ENCODE data around the gene BAAT. TPM values are rescaled to one million over a fixed set of nuclear protein-coding genes. Genes with fewer than 3 reads are reported as not detected.

Gene BAAT
- total RNA-seq, 1 experiment from 2014 or later = 0.25 TPM

DNA sequence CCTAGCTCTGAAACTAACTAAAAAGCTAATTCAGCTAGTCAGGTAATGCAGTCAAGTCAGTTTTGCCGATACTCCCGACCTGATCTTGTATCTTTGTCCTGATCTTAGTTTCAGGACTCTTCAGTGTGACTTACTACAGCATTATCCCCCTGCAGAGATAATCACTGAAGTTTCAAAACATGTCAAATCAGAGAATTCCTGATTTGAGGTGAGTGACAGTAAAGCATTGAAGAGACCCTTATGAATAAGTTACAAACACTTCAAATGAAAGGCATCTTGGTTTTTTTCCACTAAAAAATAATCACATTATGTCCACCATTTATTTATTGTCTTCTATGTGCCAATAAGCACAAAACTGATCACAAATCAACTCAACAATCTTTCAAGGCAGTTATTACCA, 47.6 kb downstream of the BAAT start:
- no TSS peak for BruUV-seq (replicated peaks)
- no peaks in the 10 kb centered on the region for H3K4me1 ChIP-seq (ENCODE audit: control insufficient read depth in 1 of 2, insufficient read depth in 2 of 2, low read length in 2 of 2)
- ChIA-PET RAD21 (ENCODE audit: low non-redundant PET in 1 of 2, low total read pairs in 2 of 2, uncharacterized antibody in 2 of 2, unreplicated experiment in 2 of 2) (no interaction called here), POLR2A (no interaction called here), CTCF (no interaction called here)
- ATAC-seq (no peak), DNase-seq (ENCODE audit: low read depth, low spot score) (no peak)
- TF ChIP-seq ELF1 (IDR thresholded peaks at IDR 0.05; ENCODE audit: borderline replicate concordance, low read depth) = no peak
- TF ChIP-seq POLR2AphosphoS5 (IDR thresholded peaks at IDR 0.05; ENCODE audit: low read depth, low read length) = no peak
- TF ChIP-seq, protein P1, sequence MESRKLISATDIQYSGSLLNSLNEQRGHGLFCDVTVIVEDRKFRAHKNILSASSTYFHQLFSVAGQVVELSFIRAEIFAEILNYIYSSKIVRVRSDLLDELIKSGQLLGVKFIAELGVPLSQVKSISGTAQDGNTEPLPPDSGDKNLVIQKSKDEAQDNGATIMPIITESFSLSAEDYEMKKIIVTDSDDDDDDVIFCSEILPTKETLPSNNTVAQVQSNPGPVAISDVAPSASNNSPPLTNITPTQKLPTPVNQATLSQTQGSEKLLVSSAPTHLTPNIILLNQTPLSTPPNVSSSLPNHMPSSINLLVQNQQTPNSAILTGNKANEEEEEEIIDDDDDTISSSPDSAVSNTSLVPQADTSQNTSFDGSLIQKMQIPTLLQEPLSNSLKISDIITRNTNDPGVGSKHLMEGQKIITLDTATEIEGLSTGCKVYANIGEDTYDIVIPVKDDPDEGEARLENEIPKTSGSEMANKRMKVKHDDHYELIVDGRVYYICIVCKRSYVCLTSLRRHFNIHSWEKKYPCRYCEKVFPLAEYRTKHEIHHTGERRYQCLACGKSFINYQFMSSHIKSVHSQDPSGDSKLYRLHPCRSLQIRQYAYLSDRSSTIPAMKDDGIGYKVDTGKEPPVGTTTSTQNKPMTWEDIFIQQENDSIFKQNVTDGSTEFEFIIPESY (IDR thresholded peaks at IDR 0.05; ENCODE audit: extremely low read depth, insufficient replicate concordance, low read length) = no peak
- TF ChIP-seq, protein P2, sequence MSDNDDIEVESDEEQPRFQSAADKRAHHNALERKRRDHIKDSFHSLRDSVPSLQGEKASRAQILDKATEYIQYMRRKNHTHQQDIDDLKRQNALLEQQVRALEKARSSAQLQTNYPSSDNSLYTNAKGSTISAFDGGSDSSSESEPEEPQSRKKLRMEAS (IDR thresholded peaks at IDR 0.05) = no peak
- TF ChIP-seq RAD21 (IDR thresholded peaks at IDR 0.05; ENCODE audit: low read depth) = no peak
- TF ChIP-seq ZNF274 (IDR thresholded peaks at IDR 0.05; ENCODE audit: low read depth, low read length) = no peak
- no peak for TF ChIP-seq TCF7L2 (IDR thresholded peaks at IDR 0.05; ENCODE audit: borderline replicate concordance, extremely low read depth, insufficient read depth, insufficient read length)
- no peak for TF ChIP-seq EZH2 (IDR thresholded peaks at IDR 0.05)
- no peak for TF ChIP-seq SRF (IDR thresholded peaks at IDR 0.05; ENCODE audit: low read depth)
- TF ChIP-seq ZFX (IDR thresholded peaks at IDR 0.05) = no peak
- TF ChIP-seq, protein P3, sequence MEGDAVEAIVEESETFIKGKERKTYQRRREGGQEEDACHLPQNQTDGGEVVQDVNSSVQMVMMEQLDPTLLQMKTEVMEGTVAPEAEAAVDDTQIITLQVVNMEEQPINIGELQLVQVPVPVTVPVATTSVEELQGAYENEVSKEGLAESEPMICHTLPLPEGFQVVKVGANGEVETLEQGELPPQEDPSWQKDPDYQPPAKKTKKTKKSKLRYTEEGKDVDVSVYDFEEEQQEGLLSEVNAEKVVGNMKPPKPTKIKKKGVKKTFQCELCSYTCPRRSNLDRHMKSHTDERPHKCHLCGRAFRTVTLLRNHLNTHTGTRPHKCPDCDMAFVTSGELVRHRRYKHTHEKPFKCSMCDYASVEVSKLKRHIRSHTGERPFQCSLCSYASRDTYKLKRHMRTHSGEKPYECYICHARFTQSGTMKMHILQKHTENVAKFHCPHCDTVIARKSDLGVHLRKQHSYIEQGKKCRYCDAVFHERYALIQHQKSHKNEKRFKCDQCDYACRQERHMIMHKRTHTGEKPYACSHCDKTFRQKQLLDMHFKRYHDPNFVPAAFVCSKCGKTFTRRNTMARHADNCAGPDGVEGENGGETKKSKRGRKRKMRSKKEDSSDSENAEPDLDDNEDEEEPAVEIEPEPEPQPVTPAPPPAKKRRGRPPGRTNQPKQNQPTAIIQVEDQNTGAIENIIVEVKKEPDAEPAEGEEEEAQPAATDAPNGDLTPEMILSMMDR (IDR thresholded peaks at IDR 0.05 in 2 of 3, conservative IDR thresholded peaks at IDR 0.05 in 1 of 3; ENCODE audit: borderline replicate concordance in 1 of 3, insufficient read depth in 1 of 3, low read depth in 2 of 3, low read length in 2 of 3) = no peak
- TF ChIP-seq, protein P4, sequence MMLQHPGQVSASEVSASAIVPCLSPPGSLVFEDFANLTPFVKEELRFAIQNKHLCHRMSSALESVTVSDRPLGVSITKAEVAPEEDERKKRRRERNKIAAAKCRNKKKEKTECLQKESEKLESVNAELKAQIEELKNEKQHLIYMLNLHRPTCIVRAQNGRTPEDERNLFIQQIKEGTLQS (IDR thresholded peaks at IDR 0.05) = no peak
- TF ChIP-seq CEBPB (IDR thresholded peaks at IDR 0.05; ENCODE audit: low read depth) = no peak
- no peak for TF ChIP-seq JUND (IDR thresholded peaks at IDR 0.05)
- no peaks in the 10 kb centered on the region; the same call in 1 of the 2 replicates for H3K9me2 ChIP-seq (ENCODE audit: insufficient read depth)
- H4K20me1 ChIP-seq (ENCODE audit: insufficient read depth) = no peaks in the 10 kb centered on the region
- H3K27me3 ChIP-seq (ENCODE audit: insufficient read depth, low read length) = no peaks in the 10 kb centered on the region
- H3K36me3 ChIP-seq (ENCODE audit: control insufficient read depth in 1 of 2, insufficient read depth in 2 of 2, low read length in 2 of 2) = no peaks in the 10 kb centered on the region
- H3K9ac ChIP-seq (ENCODE audit: low read length) = no peak overlapping the region
- H3K4me3 ChIP-seq (replicated peaks in 1 of 2; ENCODE audit: low read depth in 1 of 2, low read length in 2 of 2) = no peak overlapping the region
- no peak overlapping the region for H2AFZ ChIP-seq (ENCODE audit: low read depth, low read length, poor library complexity, severe bottlenecking)
- H3K4me2 ChIP-seq (ENCODE audit: low read length) = no peak overlapping the region
- intact Hi-C loops (cut with micrococcal nuclease) = no loop called here
- no peaks in the 10 kb centered on the region for H3K79me2 ChIP-seq (ENCODE audit: insufficient read depth, low read length)
- H3K9me3 ChIP-seq (ENCODE audit: control insufficient read depth in 1 of 2, insufficient read depth in 1 of 2, low read depth in 1 of 2, low read length in 2 of 2) = no peaks in the 10 kb centered on the region
- no peak overlapping the region for H3K27ac ChIP-seq (ENCODE audit: low read depth, low read length)
